T-helper 9 cell (primary cell): ENCODE results near the gene CIPC.

Experiments used
- DNase-seq: peaks from one replicate; pipeline ENCODE4 v3.0.0-alpha.2; 2020

The CIPC gene

DNA sequence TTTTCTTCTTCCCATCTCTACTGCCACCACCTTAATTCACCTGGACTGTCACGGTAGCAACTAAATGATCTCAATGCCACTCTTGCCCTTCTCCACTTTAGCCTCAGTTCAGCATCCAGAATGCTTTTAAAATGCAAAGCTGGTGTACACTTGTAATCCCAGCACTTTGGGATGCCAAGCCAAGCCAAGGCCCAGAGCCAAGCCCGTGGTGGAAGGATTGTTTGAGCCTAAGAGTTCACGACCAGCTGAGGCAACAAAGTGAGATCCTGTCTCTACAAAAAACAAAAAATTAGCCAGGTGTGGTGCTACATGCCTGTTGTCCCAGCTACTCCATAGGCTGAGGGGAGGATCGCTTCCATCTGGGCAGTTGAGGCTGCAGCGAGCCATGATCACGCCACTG is 5.9 kb downstream of the CIPC start:
- no peak for DNase-seq

DNA sequence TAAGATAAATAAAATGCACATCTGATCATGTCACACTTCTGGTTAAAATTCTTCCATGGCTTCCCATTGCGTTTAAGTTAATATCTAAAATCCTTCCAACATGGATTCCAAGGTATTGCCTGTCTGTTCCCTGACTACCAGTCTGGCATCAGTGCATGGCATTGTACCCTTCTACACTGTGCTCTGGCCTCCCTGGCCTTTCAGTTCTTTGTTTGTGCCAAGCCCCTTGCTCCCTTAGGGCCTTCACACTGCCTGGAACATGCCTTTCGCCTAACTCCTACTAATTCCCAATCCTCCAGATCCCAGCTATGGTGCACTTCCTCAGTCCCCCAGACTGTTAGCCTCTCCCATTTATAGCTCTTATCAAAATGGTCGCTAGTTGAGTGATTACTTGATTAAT is 6.3 kb downstream of the CIPC start:
- no peak for DNase-seq

DNA sequence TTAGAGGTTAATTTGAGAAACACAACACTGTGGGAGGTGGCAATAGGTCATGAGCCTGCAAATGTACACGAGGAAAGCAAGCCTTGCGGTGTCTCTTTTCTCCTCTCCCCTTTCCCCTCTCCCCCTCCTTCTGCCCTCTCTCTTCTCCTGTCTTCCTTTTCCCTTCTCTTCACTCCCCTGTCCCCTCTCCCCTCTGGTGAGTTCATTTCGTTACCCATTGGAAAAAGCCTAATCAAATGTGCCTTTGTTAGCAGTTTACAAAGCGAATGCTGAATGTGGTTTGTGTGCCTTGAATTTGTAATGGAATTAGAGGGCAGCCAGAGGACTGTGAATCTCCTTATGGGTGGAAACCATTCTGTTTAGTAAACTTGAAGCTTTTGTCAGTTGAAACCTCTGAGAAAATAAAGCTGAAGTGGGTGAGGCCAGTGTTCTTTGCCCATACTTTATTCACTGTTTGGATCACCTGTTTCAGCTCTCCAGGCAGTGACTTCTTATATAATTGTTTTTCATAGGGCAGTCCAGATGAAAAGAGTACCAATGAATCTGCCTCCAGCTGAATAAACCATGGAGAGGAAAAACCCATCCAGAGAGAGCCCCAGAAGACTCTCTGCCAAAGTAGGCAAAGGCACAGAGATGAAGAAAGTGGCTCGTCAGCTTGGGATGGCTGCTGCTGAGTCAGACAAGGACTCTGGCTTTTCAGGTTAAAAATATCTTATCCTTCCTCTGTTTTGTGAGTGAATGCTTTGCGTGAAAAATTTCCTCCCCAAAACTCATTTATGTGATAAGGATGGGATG is 7.3 kb downstream of the CIPC start:
- DNase-seq, result no peak

DNA sequence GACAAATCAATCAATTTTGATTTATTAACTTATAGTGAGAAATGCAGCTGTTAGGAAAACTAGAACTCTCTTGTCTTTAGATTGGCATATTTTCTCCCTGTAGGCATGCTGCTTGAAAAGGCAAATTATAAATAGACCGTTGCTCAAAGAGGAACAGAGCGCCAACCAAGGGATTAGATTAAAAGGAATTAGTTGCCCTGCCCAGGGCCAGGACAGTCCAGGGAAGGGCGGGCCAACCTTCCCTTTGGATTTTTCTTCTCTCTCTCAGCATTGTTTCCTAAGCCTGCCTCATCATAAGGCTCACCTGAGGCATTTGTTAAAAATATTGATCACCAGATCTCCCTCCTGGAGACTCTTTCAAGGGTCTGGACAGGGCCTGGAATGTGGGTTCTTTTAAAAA is 8.6 kb downstream of the CIPC start:
- no peak for DNase-seq

DNA sequence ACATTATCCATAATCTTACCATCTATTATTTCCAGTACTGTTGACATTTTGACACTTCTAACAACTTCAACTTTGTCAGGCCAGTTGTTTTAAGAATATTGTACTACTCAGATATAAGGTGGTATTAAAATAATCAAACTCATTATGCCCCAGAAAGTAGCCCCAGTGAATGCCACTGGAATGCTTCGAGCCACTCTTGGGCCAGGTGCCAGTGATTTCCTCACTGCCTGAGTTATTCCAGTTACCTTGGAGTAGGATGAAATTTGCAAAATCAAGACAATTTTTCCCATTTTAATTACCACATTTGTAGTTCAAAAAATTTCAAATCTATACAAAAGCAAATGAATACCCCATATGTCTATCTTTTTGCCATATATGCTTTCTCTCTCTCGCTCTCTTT is 9.2 kb downstream of the CIPC start:
- no peak for DNase-seq

DNA sequence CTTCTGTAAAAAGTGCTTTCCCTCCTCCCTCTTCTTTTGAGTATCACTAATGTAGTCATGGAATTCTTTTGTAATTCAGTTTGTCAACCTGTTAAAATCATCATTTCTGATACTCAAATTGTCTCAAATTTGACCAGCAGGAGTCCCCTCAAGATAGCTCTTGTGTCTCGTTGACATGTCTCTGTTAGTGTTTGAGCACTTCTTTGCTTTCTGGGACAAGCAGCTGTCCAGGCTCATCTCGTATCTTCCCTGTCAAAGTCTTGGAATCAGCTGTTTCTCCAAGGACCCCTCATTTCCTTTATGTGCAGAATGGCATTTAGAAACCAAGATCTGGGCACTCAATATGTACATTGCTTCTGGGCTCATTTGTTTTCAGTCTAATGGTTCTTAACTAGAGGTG is 10.7 kb downstream of the CIPC start:
- DNase-seq, result no peak

DNA sequence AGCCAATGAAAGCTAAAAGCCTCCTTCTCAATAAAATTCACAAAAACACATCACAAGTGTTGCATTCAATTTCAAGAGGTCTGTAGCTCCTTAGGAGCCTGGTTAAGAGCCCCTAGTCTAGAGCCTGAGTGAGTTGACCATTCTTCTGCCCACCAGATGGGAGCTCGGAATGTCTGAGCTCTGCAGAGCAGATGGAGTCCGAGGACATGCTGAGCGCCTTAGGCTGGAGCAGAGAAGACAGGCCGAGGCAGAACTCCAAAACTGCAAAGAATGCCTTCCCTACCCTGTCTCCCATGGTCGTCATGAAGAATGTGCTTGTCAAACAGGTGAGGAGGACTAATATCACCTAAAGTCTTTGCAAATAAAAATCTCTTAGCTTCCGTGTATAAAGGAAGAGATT is 11.6 kb downstream of the CIPC start:
- DNase-seq, result no peak

DNA sequence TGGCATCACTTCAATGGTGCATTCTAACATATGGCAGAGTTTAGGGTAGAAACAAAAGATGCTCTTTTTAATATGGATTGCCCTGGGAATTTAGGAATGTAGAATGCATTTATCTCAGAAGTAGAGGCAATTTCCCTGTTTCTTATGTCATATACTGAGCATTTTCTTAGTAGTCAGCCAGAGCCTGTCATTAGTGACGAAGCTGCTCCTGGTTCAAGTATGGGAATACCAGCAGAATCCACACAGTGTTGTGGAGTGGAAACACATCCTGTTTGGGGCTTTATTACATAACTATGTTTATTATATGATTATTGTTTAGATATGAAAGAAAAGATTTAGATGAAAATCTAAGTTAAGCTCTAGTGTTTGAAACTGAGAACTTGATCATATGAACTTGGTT is 12.2 kb downstream of the CIPC start:
- no peak for DNase-seq

DNA sequence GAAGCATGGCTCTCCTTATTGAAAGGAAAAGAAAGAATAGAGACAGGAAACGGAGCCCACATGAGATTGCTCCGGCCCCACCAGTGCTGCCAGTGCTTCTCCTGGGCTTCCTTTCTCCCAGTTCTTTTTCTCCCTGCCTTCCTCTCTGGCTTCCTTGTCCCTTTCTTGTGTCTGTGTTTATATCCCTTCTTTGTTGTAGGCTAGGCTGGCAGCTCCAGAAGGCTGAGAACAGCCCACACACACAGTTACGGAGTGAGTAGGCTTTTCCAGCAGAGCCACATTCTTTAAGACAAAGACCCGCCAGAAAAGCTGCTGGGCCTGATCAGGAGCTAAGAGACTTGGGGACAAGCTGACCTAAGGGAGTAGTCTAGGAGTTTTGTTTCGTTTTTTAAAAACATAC is 13.0 kb downstream of the CIPC start:
- DNase-seq, result no peak

DNA sequence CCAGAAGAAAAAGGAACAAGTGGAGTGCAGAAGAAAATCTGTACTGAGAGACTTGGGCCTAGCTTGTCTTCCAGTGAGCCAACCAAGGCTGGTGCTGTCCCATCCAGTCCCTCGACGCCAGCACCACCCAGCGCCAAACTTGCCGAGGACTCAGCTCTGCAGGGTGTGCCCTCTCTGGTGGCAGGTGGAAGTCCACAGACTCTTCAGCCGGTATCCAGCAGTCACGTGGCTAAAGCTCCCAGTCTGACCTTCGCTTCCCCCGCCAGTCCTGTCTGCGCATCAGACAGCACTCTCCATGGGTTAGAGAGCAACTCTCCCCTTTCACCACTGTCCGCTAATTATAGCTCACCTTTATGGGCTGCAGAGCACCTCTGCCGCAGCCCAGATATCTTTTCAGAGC is 15.6 kb downstream of the CIPC start:
- DNase-seq, result no peak

DNA sequence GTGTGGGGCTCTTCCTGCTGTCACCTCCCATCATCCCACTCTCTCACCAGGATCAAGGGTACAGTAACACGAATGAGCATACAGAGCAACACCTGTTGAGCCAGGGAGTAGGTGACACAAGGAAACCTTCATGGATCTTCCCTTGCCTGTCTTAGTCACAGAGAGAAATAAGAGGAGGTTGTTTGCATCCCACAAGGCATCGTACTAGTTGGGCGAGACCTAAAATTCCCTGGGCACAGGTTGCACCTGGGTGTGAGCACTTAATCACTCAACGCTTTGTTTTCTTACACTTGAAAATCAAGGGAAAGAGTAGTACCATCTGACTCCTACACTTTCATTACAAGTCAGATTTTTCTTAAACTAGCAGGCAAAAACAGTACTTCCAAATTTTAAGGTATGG is 16.6 kb downstream of the CIPC start:
- DNase-seq, result no peak

DNA sequence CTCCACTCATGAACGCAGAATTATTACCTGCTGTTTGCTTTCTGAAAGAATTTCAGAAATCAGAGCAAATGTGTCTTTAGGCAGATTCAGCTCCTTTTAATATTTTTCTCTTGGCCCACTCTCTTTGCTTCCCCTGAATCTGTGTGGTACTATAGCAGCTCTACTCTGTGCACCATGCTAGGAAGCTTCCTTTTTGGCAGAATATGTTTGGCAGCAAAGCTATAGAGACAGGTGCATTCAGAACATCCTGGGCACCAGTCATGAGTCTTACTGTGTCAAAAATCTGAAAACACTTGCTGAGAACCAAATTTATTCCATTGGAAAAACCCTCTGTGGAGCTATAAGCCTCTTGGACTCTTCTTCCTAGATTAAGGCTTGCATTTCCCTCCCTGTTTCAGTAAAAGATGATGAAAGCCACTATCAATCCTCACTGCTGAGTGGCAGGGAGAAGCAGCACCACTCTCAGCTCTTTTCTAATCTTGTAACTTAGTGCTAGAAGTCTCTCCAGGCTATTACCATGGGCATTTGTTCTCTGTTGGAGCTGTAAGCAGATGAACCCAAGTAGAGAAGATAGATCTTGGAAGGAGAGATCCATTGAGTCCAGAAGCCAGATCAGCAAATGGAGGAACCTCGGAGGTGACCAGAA is 18.2 kb downstream of the CIPC start:
- DNase-seq, result no peak

DNA sequence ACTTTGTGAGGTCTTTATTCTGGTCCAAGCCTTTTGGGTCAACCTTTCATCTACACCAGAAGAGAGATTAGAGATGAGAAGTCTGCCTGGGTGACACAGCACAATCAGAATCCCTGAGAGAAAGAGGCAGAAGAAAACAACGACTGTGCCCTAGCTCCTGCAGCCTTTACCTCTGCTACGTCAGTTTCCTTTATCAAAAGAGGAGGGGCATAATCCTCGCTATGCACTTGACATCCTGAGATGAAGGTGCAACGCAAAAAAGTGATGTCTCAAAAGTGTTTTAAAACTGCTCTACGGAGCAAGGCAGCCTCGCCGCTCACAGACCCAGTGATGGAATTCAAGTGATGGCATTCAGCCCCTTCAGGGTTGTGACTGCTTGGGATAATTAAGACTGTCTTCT is 21.8 kb downstream of the CIPC start:
- no peak for DNase-seq

DNA sequence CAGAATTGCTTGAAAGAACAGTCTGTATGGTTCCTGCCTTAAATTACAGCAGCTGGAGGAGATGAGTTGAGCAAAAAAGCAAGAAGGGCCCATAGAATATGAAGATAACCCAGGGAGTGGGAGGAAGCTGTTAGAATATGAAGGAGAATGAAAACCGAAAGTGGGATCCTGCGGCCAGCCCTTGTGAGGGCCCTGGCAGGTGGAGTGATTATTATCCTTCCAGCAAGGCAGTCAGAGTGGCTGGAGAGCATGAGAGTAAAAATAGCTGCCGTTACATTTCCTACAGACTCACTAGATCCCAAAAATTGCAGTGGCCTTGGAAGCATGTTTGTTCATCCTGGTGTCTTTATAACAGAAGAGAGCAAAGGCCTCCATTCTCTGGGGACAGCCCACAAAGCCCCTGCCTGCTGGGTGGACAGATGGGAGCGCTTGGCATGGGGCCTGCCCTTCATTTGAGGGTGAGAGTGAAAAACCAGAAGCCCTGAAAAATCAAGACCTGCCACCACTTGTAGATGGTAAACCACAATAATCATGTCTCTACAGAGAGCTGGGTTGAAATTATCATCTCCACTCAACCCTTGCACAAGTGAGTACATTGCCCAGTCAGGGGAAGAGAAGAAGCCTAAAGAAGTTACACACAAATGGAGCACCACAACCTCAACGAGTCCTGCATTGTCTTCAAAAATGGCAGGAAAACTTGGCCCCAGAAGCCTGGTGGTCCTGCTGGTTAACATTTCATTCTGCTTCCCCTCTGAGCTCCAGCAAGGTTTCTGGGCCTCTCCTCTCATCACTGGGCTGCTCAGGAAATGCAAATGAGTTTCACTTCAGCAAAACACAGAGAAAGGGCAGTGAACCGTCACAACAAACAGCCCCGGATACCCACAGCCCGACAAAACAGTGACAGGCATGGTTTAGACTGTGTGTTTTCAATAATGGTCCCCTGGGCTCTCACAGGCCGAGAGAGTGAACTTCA is 23.0 kb downstream of the CIPC start:
- DNase-seq, result peak; percentile 33

DNA sequence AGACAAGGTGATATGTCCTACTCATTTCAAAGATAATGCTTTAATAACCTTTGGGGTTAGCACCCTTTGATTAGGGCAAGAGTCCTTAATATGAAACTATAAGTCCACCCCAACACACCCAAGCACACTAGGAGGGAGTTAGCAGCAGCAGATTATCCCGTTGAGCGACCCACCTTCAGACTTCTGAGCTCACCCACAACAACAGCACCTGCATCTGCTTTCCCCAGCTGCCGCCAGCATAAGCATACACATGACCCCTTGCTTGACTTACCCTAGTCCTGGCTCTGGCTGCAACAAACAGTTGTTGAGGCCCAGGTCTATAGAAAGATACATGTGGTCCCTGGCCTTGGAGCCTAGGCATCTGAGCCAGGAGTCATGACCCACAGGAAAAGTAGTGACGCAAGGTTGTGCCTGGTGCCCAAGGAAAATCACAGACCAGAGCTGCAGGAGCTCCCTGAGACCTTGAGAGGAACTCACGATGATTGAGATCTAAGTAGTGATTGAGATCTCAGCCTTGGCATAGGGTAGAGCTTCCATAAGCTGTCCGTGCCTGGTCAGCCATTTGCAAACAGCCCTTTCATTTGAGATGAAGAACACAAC is 24.6 kb downstream of the CIPC start:
- no peak for DNase-seq

DNA sequence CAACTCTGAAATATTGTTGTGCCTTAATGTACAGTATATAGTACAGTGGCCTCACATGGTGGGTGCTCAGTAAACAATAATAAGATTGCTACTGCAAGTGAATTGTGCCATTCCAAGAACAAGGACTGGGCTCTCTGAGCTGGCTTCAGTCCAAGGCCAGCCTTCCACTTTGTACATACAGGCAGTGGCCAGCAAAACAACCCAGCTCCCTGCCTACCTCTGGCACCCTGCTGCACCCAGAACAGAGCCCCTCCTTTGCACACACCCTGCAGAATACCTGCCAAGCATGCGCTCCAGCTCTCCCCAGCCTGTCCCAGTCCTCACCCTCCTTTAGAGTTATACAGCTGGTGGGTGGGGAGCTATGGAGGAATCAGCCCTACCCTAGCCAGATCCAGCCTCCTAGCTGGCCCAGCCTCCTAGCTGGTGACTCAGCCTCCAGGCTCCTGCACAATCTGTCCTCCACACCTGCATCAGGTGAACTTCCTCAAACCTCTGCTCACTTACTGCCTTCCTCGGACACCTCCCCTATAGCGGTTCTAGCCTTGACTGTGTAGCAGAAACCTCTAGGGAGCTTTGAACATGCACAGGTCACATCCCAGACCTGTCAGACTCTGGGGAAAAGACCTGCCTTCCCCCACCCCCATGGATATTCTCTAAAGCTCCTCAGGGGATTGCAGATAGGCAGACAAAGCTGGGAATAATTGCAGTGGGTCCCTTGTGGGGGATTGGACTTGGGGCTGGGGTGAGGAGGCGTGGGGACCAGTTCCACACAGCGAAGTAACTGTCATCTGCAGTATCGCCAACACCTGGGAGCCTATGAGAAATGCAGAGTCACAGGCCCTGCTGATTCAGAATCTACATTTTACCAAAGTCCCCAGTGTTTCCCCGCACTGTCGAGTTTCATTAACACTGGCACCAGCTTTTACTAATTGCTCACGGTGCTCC is 25.6 kb downstream of the CIPC start:
- DNase-seq, result no peak

DNA sequence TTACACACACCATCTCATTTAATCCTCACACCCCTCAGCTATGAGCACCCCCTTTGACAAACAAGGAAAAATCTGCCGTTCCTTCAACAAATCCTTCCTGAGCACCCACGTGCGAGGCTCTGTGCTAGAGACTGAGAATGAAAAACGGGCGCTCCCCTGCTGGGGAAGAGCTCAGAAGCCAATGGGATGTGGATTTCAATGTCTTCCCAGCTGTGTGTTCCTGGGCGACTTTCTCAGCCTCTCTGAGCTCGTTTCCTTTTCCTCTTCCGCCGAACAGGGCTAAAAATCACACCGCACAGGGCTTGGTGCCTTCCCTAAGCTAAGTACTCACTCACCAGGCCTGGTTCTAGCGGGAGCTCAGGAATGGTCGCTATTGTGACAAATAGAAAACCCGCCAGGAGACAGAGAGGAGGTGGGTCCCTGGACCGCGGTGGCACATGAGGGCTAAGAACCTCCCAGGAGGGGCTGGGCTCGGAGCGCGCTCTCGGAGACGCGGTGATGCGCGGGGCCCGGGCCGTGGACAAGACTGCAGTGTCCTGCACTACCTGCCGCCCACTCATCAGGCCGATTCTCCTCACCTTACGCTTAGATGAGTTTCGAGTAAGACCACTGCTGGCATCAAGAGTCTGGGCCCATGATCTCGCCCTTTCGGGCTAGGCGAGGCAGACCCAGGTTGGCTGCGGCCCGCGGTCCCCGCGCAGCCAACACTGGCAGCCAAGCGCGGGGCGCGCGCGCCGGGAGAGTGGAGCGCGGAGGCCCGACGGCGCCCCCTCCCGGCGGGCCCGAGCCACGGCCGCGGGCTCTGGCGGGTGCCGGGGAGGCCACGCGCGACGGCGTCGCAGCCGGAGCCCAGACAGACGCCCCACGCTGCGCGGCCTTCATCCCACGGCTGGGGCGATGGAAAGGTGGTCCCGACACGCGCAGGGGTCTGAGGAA is 26.6 kb downstream of the CIPC start:
- DNase-seq, result peak; percentile 67

DNA sequence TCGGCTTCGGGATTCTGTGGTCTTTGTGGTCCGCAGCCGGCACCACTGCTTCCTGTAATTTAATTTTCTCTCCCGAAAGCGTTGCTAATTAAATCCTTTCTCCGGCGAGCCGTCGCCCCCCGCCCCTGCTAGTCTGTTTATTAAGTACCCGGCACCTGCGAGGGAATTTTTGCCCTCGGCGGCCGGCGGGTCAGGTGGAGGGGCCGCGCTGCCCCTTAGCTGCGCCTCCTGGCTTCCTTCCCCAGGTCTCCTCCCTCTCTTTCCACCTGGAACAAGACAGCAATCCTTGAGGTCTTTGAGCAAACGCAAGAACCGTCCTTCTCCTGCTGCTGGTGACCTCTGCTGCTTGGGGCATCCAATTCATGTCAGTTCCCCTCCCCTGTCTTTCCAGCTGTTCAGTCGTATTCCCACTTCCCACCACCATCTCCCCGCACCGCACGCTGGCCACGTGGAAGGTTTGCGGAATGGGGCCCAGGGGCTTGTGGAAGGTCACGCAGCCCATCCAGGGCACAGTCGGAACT is 27.3 kb downstream of the CIPC start:
- no peak for DNase-seq

DNA sequence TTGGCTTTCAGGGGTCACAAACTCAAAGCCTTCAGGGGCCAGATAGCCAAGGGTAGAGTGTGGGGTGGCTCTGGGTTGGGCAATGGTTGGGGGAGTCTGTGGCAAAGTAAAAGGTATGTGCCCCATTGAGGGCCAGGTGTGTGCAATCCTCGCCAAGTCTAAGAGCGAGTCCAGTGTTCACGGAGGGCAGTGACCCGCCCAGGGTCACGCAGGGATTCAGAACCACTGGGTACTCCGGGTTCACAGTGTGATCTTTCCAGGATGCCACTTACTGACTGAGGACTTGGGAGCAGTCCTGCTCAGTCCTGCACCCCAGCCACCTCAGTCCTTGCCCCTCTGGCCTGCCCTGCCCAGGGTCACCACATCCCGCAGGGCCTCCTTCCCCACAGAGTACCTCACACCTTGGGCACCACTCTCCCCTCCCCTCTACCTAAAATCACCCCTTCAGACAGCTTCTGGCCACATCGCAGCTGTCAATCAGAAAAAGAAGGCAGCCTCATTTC is 27.8 kb downstream of the CIPC start:
- no peak for DNase-seq

DNA sequence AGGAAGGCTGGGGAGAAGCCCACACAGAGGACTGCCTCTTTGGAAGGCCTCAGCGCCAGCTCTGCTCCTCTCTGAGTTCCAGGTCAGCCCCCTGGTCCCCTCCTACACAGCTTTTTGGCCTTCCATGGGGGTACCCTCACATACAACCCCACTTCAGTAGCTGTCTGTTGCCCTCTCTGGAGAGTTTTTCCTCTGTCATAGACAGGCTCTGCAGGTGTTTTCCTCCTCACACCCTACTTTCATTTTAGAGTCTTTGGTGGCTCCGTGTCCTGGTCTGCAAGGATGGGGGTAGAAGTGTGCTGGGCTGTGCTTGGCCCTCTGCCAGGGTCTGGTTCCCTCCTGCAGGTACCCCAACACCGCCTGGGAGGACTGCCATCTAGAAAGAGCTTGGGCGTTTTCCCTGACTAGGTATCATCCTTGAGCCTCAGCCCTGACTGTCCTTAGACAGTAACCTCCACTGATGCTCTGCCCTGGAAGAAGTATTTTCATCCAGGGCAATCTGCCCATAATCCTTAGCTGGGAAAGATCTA is 28.5 kb downstream of the CIPC start:
- DNase-seq, result no peak
